GM21528 (cell line): ENCODE measurements around the gene MTHFS.

Experiments used
- ATAC-seq: cut with Tn5 transposase; IDR thresholded peaks from one replicate; pipeline ENCODE4 v1.9.1; 2021; ENCODE audit warnings: mild to moderate bottlenecking, moderate library complexity; ENCODE audit not compliant: unreplicated experiment, low FRiP score

The MTHFS gene

DNA sequence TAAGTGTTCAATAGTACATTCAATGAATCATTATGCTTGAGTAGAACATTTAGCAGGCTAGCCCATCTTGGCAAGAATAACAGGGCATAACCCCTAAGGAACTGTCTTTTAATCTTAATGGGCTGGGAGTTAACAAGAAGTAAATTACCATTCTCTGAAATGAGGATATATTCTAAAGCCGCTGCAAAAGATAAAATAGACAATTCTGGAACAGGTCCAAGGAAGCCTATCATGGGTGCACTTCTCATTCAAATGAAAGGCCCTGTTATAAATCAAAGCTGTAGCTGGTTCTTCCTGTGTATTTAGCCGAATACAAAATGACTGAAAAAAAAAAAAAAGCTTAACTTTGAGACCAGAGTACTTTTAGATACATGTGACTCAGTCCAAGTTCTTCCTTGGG lies 15.6 kb downstream of the MTHFS start:
- no peak for ATAC-seq

DNA sequence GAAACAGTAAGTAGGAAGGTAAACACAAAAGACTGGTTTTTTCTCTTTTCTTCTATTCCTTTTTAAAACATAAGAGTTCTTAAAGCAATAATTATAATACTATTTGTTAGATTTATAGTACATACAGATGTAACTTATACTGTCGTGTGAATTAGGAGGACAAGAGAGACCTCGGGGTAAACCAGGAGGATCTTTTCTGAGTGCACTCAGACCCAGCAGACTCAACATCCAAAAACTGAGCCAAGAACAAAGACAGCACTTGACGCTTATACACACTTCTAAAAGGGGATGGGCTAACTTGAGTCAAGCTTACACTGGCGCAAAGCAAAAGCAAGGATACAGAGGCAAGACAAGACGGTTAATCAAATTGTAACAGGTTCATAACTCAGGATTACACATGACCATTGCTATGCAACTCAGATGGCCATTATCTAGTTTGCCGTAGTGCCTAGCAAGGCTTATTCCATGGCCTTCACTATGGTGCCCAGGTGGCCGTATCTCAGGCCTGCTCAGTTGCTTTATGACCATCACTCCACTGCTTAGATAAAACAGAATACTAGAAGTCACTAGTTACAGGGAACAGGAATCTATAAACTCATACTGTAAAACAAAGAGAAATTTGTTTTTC lies 18.6 kb downstream of the MTHFS start:
- no peak for ATAC-seq

DNA sequence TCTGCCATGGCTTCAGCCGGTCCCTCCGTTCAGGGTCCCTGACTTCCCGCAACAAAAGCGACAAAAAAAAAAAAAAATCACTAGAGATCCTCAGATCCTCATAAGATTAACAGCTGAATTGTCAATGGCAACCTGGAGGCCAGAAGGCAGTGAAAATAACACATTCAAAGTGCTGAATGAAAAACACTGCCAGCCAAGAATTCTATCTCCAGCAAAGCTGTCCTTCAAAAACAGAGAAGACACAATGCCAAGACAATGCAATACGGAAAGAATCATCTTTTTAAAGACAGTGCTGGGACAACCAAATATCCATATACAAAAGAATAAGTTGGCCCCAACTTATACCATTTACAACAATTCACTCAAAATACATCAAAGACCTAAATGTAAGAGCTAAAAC lies 21.6 kb downstream of the MTHFS start:
- ATAC-seq, result no peak

DNA sequence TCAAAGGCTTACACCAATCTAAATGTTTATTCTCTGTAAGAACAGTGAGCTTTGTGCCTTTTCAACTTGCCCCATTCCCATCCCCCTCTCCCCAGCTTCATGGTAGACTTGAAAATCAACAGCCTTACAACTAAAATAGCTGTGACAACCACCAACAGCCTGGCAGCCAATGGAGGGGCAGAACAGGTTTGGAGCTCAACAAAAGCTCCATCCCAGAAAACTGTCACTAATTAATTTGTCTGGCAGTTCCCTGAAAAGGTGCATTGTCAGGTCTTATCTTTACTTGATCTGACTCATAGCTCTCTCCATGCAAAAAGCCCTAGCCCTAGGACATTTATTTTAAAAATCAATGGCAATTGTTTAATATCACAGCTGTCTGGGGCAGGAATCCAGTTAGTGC lies 22.6 kb downstream of the MTHFS start:
- no peak for ATAC-seq

DNA sequence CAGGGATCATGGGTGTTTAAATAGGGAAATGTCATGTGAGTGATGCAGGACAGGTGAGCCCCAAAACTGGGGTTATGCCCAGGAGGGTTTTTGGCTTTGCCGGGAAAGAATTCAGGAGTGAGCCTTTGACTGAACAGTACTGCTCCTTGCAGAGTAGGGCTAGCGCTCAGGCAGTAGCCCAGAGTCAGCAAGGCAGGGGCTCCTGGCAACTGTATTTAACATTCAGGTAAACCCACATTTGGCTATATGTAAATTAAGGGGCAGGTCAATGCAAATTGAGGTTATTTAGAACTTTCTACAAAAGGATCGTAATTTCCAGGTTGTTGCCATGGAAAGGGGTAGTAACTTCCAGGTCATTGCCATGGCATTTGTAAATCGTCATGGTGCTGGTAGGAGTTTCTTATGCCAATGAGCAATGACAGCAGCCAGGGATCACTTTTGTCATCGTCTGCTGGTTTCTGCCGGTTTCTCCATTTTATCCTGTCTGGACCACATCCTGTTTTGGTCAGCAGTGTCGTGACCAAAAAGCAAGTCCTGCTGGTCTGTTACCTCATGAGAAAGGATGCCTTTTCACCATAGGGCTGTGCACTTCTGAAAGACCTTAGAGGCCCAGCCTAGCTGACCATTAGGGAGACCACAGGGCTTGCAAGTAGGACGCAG lies 24.3 kb downstream of the MTHFS start:
- ATAC-seq, result no peak

DNA sequence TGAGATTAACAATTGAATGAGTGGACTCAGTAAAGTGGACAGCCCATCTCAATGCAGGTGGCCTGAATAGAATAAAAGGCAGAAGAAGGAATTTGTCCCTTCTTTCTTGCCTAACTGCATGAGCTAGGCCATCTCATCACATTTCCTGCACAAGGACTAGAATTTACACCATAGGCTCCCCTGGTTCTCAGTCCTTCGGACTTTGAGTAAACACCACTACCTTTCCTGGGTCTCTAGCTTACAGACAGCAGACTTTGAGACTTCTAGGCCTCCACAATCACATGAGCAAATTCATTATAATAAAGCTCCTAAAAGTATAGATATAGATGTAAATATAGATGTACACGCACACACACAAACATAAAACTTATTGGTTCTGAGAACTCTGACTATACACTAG lies 28.3 kb downstream of the MTHFS start:
- no peak for ATAC-seq

DNA sequence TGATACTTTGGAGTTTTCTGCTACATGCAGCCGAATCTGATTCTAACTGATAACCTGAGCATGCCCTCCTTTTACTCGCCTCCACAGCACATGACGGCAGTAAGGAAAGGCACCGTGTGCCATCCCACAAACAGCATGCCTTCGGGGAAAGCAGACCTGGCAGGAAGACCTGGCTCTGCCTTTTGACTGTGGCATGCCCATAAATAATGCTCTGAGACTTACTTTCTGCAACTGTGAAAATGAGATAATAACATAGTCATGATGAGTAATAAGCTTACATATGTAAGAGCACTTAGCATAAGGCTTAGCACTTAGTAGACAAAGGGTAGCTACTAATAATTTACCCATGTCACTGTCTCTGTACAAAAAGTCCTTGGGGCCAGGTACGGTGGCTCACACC lies 32.9 kb downstream of the MTHFS start:
- ATAC-seq, result no peak

DNA sequence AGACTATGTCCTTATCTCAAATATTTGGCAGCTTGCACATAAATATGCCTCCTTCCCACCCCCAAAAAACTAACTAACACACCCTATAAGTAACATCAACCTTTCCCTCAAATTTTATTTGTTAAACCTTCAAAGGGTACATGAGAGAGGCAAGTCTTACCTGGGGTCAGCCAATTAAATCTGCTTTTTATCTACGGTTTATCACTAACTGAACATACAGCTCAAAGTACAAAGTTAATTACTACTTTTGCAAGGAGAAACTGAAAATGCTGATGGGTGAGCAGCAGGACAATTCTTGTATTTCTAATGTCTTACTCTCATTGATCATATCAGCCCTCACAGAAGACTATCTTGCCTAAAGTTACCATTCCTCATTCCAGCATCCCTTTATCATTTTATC lies 34.6 kb downstream of the MTHFS start:
- ATAC-seq, result no peak

DNA sequence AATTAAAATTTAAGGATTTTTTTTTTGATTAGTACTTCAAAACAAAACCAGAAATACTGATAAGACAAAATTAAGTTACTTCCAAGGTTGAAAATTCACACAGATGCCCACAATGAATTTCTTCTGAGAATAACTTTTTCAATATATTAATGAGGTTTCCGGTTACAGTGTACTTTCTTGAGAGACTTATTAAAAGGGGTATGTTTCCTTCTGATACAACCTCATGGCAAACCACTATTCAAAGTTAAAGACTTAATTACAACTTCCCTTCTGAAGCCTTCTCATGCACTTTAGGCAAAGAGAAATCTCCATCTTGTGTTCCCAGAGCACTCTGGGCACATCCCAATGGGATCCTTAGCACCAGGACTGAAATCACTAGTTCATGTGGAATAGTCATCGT lies 36.2 kb downstream of the MTHFS start:
- no peak for ATAC-seq

DNA sequence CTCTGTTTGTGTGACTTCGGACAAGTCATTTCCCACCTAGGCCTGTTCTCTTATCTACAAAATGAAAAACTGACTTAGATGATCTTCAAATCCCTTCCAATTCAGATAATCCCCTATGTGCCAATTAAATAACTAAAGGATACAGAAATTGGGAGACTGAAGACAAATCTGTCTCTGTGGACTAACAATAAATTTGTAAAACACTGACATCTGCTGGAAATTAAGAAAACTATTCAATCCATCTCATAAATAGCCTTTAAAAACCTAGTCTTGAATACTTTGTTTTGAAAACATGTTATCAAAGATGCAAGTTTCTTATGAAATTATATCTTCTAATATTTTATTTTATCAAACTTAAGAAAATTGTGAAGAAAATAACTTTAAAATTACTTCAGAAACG lies 38.3 kb downstream of the MTHFS start:
- no peak for ATAC-seq

DNA sequence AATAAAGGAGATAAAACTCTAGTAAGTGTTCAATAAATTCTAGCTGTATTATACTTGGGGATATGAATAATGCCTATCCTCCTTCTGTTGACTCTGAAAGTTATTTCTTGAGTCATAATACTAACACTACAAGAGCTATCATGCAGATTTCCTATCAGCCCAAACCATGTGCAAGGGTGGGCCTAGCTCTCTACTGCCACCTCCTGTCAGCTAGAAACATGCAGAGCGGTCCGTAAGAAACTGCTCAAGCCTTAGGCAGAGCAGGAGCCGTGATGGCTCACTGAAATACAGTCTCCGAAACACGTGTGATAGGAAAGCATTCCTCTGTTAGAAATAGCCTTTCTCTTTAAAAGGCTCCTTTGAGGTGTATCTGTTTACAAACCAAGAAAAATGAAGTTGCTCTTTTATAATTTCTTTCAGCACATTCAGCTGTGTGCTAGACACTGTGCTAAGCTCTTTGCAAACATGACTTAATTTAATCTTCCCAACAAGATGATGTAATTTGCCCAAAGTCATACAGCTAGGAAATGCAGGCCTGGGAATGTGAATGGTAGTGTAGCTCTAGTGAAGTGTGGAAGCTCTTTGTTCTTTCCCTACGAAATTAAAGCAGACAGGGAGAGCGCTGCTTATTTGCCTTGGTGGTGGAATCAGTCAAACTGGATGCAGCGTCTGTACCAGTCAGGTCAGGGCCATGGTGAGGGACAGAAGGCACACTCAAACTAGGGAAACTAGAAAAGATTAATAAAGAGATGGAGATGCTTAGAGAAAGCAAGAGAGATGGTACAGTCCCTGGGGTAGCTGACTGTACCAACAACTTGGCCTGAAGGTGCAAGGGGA lies 43.1 kb downstream of the MTHFS start:
- ATAC-seq, result no peak

DNA sequence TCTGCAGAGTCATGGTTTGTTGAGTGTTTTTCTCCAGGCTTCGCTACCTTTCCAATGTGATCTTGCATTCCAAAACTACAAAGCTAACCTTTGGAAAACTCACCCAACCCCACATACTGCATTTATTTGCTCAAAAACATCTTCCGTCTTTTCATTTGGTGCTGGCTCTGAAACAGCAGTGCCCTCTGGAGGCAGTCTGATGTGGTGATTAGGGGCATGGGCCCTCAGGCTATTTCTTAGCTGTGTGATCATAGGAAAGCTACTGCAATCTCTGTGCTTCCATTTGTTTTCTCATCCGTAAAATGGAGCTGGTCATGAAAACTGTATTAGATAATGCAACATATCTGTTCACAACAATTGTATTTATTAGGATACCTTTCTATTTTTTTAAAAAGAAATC lies 47.0 kb downstream of the MTHFS start:
- ATAC-seq, result no peak

DNA sequence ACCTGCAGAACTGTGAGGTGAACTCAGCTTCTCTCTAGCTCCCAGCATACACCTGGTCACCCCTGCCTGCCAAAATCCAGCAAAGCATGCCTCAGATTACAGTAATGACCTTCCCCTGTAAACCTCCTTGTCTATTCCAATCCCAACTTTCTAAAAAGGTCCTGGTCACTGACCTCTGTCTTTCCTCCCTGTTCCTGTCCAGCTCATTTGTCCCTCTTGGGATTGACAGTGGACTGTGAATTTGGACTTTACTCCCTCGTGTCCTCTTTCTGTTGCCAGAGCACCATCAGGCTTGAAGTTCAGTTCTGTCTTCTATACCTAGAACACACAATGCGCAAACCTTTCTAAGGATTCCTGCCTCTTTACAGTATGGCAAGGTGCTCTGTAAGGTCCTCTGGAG lies 50.3 kb downstream of the MTHFS start:
- ATAC-seq, result no peak

DNA sequence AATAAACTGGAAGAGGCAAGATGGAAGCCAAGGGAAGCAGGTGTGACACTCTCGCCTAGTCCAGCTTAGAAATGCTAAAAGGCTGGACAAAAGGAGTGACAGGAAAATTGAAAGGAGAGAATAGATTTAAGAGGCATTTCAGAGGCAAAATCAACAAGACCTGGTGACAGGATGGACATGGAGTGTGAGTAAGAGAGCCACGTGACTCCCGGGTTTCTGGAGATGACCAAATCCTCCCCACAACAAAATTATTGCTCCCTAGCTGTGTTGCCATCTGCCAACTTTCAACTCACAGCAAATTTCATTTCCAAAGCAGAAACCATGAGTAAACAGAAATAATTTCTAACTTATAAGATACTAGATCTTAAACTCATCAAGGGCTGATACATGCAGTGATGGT lies 52.6 kb downstream of the MTHFS start:
- ATAC-seq, result no peak

DNA sequence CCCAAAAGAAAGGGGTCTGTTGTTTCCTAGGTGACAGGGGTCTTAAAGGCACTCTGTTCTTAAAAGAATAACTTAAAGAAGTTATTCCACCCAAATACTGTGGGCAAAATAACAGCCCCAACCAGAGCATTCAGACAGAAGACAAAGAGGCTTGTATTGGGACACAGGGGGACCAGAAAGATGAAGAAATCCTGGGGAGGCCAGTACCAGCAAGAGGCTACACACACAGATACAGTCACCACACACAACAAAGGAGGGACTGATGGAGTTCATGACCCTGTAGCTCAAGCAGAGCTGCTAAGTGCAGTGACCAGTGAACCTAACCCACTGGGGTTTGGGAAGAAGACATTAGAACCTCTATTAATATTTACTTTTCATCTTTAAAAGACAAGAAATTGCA lies 59.0 kb downstream of the MTHFS start:
- ATAC-seq, result no peak

DNA sequence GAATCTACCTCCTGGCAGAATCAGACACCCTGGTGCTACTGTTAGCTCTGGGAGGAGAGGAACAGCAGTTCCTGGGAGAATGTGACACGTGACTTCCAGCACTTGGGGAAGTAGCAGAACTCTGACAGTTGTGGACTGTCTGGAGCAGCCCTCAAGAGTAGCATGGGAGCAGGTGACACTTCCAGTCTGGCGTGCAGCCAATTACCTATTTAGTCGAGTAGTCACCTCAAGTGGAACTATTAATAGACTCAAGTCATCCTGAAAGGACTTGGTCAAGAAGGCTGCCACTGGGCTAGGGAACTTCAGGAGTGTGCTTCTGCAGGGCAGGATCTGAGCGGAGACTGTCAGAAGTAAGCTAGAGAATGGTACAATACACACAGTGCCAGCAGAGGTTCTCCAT lies 62.3 kb downstream of the MTHFS start:
- ATAC-seq, result no peak

DNA sequence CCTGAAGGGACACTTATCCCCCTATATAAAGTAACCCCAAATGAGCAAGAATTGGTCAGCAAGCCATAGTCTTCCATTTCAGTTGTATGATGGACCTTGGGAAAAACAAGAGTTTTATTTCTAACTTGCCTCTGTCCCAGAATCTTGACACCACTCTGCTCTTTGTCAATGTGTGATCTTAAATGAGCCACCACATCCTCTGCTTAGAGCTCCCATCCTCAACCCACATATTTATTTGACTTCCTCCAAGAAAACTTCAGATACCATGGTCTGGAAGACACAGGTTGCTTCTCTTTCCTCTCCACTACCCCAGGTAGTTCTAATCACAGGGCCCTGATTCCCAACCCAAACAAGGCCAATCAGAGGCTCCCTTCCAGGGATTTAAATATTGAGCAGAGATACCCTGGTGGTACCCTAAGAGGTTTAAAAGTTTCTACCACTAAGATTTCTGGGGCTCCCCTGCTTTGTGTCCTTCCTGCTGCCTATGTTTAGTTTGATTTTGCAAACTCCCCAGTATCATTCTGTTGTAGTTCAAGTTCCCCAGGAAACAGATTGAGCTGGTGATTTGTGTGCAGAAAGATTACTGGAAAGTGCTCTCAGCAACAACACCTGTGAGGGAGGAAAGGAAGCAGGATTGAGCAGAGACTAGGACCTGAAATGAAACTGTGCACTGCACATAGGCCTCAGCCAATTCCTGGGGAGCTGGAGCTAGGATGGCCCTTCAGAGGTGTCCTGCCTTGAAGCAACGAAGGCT lies 64.3 kb downstream of the MTHFS start:
- ATAC-seq, result no peak

DNA sequence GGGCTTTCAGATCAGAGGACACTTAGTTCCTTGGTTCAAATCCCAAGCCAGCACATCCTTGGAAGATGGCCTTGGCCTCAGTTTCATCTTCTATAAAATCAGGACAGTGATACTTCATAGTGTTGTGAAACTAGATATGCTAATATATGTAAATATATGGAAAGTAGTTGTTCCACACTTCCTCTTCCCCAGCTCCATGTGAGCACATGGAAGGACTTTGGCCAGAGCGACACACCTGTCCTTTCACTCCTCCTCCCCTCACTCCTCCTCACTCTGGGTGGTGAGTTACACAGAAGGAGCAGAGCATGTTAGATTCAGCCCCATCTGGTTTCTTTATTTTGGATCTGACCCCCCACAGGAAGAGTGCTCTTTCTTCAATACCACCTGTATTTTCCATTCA lies 65.2 kb downstream of the MTHFS start:
- no peak for ATAC-seq

DNA sequence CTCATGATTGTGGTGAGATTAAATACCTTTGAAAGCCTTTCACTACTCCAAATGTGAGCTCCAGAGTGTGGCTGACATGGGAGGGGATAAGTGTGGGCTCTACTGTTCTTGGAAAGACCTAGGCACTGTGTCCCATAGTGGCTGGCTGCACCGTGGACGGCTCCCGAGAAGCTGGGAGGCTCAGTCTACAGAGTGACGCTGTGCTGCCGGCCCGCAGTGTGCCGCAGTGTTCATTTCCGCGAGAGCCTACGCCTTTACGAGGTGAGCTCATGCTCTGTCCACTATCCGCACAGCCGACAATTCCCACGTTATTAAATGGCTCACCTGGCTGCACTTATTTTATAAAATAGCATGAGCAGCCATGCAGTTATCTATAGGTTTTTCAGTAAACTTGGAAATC lies 66.9 kb downstream of the MTHFS start:
- ATAC-seq, result no peak

DNA sequence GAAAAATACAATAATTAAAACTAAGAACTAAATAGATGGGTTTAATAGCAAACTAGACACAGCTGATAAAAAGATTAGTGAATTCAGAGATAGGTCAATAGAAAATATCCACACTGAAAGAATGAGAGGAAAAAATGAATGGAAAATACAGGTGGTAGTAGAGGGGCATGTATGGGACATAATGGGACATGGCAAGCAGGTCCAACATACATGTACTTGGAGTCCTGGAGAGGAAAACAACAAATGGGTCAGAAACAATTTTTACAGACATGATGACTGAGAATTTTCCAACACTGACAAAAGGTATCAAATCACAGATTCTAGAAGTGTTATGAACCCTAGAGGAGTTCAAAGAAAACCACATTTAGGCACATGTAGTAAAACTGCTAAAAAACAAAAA lies 68.4 kb downstream of the MTHFS start:
- no peak for ATAC-seq

DNA sequence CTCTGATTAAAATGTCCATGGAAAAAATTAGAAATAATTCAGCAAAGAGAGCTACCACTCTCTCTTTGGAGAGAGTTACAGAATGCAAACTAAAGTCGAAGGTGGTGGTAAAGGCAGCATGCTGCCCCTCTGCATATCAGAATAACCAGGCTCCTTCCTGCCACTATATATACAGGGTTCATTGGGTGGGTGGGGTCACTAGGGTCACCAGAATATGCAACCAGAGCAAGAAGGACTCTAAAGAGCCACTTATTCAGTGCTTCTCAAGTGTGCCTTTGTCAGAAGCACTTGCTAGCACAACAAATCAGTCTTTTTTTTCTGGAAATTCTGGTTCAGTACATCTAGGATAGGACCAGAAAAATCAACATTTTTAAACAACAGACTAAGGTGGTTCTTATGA lies 70.0 kb downstream of the MTHFS start:
- ATAC-seq, result no peak
